Measurements from ENCODE around the gene LPCAT3. TPM values are rescaled to one million over a fixed set of nuclear protein-coding genes. Genes with fewer than 3 reads are reported as not detected.

Gene LPCAT3
- total and polyA plus RNA-seq, 2 of the 13 experiments (the other 11 are each of a cell fraction or from before 2014, with no cell fraction given): 44.5 to 64.3 TPM

GRCh38 chr12:7018350-7019042, at the start of gene LPCAT3 (continued):
- TF ChIP-seq ZNF142 (CRISPR knock-in tag; IDR thresholded peaks at IDR 0.05) (0 out of 2 replicates have a peak, but pooled peaks have one; percentile 10), CCAR2 (optimal IDR thresholded peaks at IDR 0.05; ENCODE audit: low read depth, low read length) (peak; percentile 62), STAT5B (CRISPR knock-in tag; IDR thresholded peaks at IDR 0.05) (0 out of 2 replicates have a peak, but pooled peaks have one; percentile 53), ATF2 (CRISPR knock-in tag; IDR thresholded peaks at IDR 0.05) (peak; percentile 25), ZNF431 (CRISPR knock-in tag; IDR thresholded peaks at IDR 0.05; ENCODE audit: borderline replicate concordance, low read depth) (peak; percentile 19; the same call in 1 of the 2 replicates), AFF4 (CRISPR knock-in tag; IDR thresholded peaks at IDR 0.05) (no peak), HMGXB4 (CRISPR knock-in tag; IDR thresholded peaks at IDR 0.05; ENCODE audit: borderline replicate concordance in 1 of 2, low read depth in 1 of 2) (peak; percentile 65 to 71), NFKBIZ (CRISPR knock-in tag; IDR thresholded peaks at IDR 0.05) (0 out of 2 replicates have a peak, but pooled peaks have one; percentile 54), SIN3B (IDR thresholded peaks at IDR 0.05; ENCODE audit: low read length) (no peak)

Data from HepG2 (cell line).